HUES6 (cell line): ENCODE measurements around the gene CA5A.

Experiments used
- H3K27ac ChIP-seq: 2 replicates; pipeline ENCODE4 v1.7.0; 2013; ENCODE audit warnings: low read depth, mild to moderate bottlenecking, low read length, inconsistent platforms
- H3K27me3 ChIP-seq: 2 replicates; pipeline ENCODE4 v1.6.1; 2013; ENCODE audit warnings: low read length; ENCODE audit not compliant: control insufficient read depth, insufficient read depth
- H3K36me3 ChIP-seq: 2 replicates; pipeline ENCODE4 v1.6.1; 2013; ENCODE audit warnings: low read length; ENCODE audit not compliant: control insufficient read depth, insufficient read depth
- H3K4me1 ChIP-seq: 2 replicates; pipeline ENCODE4 v1.6.1; 2013; ENCODE audit warnings: low read length; ENCODE audit not compliant: control insufficient read depth, insufficient read depth
- H3K4me3 ChIP-seq: 2 replicates; pipeline ENCODE4 v1.5.1; 2013; ENCODE audit warnings: low read depth, low read length
- H3K9ac ChIP-seq: one replicate; pipeline ENCODE4 v1.6.1; 2013; ENCODE audit warnings: mild to moderate bottlenecking, low read length
- H3K9me3 ChIP-seq: 2 replicates; pipeline ENCODE4 v1.6.1; 2013; ENCODE audit warnings: low read depth, low read length; ENCODE audit not compliant: control insufficient read depth, insufficient read depth

CA5A gene

DNA sequence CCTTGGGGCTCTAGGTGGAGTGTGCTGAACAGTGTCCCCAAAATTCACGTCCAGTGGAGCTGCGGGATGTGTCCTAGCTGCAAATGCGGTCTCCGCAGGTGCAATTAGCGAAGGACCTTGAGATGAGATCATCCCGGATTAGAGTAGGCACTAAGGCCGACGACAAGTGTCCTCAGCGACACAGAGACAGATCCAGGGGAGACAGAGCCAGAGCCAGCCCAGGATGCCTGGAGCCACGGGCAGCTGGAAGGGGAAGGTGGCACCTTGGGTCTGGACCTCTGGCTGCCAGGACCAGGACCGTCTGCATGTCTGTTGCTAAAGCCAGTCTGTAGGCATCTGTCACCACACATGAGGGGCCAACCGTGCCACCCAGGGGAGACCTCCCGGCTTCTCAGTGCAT is 91.5 kb downstream of the CA5A start:
- Histone ChIP-seq H3K4me3 (no peak overlapping the region), H3K36me3 (peaks cover 94% of the 10 kb centered on the region), H3K9me3 (no peaks in the 10 kb centered on the region), H3K4me1 (peaks cover 18% of the 10 kb centered on the region; the same call in 1 of the 2 replicates), H3K9ac (no peak overlapping the region), H3K27ac (no peak overlapping the region), H3K27me3 (no peaks in the 10 kb centered on the region)

DNA sequence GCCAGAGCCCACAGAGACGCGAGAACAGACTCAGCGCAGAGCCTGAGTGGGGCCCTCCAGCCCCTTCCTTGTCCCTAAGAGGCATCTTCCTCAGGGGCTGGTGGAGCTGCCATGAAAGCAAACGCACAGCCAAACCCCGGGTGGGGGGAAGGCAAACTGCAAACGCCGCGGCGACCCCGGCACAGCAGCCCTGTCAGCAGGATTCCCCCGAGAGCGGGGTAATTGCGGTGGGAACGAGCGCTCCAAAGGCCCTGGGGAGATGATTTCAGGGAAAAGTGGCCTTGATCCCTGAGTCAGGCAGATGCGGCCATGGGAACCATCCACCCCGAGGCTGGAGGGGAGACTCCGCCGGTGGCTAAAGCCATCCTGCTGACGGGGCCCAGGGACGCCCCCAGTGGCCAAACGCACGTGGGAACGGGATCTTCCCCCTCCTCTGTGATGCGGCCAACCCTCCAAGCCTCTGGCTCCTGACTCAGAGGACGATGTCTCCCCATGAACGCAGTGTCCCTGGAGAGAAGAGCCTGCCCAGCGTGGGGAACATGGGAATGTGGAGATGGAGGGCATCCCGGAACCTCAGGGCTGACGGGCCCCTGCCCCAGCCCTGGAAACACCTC is 92.1 kb downstream of the CA5A start:
- Histone ChIP-seq H3K9me3 (no peaks in the 10 kb centered on the region), H3K36me3 (peaks cover 94% of the 10 kb centered on the region), H3K4me1 (peaks cover 18% of the 10 kb centered on the region; the same call in 1 of the 2 replicates), H3K27me3 (no peaks in the 10 kb centered on the region), H3K27ac (no peak overlapping the region), H3K4me3 (no peak overlapping the region), H3K9ac (no peak overlapping the region)

DNA sequence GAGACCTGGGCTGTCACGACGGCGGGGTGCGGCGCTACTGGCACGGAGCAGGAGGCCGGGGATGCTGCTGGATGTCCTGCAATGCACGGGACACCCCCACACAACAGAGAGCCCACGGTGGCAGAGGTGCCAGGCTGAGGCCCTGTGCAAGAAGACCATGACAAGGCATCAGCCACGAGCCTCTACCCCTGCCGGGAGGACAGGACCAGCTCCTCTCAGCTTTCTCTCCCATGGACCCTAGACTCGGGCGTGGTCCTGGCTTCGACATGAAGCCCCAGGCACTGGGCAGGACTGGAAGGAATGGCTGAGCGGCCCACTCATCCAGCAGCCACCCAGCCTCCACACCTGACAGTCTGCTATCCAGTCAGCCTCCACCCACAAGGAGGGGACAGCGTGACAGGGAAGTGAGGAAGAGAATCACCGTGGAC is 92.6 kb downstream of the CA5A start:
- H3K4me1 ChIP-seq: peaks cover 17% of the 10 kb centered on the region; the same call in 1 of the 2 replicates
- H3K27me3 ChIP-seq: no peaks in the 10 kb centered on the region
- no peak overlapping the region for H3K4me3 ChIP-seq
- peaks cover 94% of the 10 kb centered on the region for H3K36me3 ChIP-seq
- H3K9me3 ChIP-seq: no peaks in the 10 kb centered on the region
- no peak overlapping the region for H3K27ac ChIP-seq
- no peak overlapping the region for H3K9ac ChIP-seq

DNA sequence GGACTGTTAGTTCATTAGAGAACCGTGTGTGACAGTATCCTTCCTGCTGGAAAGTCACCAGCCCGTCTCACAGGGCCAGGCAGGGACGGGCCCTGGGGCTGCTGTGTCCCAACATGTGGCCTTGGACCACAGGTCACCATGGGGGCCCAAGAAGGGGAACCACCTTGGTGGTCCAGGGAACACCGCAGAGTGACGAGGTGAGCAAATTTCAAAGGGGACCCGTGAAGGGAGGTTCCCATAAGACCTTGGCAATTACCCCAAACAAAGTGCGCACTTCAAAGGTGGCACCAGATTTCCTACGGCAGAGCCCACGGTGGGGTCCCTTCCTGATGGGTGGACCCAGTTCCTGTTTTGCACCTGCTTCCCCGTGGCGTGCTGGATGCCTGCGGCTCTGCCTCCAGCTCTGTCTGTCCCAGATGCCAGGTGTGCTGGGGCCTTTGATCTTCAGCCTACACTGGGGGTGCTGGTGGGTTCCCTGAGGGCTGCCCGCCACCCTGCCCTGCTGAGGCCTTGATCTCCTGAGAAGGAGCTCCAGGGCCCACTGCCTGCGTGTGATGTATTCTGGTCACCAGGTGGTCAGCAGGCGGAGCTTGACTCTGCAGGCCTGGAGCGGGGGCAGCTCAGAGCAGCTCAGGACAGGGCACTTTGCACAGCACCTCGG is 94.0 kb downstream of the CA5A start:
- H3K36me3 ChIP-seq: peaks cover 95% of the 10 kb centered on the region
- H3K27ac ChIP-seq: no peak overlapping the region
- no peak overlapping the region for H3K9ac ChIP-seq
- no peaks in the 10 kb centered on the region for H3K27me3 ChIP-seq
- H3K4me3 ChIP-seq: no peak overlapping the region
- peaks cover 9% of the 10 kb centered on the region; the same call in 1 of the 2 replicates for H3K4me1 ChIP-seq
- H3K9me3 ChIP-seq: no peaks in the 10 kb centered on the region

DNA sequence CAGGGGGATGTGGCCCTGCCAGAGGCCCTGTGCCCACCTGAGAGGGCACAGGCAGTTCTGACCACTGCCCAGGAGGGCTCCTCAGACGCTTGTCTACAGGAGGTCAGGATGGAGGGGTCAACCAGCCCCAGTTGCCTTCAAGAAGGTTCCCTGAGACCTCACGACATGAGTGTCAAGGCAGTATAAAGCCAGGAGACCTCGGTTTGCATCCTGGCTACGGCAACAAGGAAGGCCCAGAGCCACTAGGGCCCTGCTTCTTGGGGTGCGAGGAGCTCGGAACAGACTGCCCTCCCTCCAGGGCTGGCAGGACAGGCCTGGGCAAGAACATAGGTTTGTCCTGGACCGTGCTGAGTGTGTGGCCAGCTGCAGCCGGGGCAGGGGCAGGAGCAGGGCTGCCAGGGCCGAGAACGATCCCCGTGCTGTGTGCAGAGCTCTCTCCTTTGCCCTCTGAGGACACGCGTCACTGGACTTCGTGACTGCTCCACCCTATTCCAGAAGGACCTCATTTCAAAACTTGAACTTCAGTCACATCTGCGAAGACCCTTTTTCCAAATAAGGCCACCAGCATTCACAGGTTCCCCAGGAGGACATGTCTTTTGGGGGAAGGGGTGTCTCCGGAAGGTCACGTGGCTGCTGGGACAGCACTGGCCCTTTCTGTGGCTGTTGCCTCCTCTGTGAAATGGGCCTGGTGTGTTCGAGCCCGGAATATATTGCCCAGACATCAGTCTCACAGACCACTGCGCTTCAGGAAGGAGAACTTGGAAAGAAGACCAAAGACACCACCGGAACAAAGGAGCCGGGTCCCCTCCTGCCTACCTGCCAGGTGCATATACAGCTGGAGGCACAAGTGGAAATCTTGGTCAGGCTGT is 94.8 kb downstream of the CA5A start:
- no peaks in the 10 kb centered on the region for H3K27me3 ChIP-seq
- H3K27ac ChIP-seq: no peak overlapping the region
- peaks cover 95% of the 10 kb centered on the region for H3K36me3 ChIP-seq
- H3K4me3 ChIP-seq: no peak overlapping the region
- H3K4me1 ChIP-seq: peaks cover 9% of the 10 kb centered on the region; the same call in 1 of the 2 replicates
- no peaks in the 10 kb centered on the region for H3K9me3 ChIP-seq
- H3K9ac ChIP-seq: no peak overlapping the region

DNA sequence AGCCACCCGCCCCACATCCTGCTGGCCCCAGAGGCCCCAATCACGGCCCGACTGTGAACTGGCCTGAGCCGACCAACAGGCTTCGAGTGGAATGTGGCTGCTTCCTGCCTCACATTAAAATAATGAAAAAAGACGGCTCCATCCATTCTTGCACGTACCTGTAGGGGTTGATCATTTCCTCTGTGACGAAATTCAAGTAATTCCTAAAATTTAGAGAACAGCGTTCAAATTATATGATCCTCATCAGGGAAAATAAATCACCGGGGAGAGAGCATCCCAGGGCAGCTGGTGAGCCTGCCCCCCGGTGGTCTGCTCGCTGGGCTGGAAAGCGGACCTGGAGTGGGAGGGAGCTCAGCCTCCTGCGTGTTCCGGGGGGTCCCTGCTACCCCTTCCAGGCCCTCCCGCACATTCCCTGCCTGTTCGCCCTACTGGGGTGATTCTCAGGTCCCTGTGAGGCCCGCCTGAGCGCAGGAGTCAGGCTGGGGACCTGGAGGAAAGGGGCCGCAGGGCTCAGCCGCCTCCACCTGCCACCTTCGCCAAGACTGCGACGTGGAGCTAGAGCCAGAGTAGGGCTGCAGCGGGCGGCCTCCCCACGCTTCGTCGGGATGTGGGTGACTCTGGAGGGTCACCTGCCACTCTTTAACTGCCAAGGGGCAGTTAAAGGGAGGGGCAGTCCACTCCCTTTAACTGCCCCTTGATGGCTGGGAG is 95.9 kb downstream of the CA5A start:
- Histone ChIP-seq H3K36me3 (peaks cover 96% of the 10 kb centered on the region), H3K9ac (no peak overlapping the region), H3K27me3 (no peaks in the 10 kb centered on the region), H3K27ac (no peak overlapping the region), H3K4me1 (peaks cover 9% of the 10 kb centered on the region; the same call in 1 of the 2 replicates), H3K4me3 (no peak overlapping the region), H3K9me3 (no peaks in the 10 kb centered on the region)

DNA sequence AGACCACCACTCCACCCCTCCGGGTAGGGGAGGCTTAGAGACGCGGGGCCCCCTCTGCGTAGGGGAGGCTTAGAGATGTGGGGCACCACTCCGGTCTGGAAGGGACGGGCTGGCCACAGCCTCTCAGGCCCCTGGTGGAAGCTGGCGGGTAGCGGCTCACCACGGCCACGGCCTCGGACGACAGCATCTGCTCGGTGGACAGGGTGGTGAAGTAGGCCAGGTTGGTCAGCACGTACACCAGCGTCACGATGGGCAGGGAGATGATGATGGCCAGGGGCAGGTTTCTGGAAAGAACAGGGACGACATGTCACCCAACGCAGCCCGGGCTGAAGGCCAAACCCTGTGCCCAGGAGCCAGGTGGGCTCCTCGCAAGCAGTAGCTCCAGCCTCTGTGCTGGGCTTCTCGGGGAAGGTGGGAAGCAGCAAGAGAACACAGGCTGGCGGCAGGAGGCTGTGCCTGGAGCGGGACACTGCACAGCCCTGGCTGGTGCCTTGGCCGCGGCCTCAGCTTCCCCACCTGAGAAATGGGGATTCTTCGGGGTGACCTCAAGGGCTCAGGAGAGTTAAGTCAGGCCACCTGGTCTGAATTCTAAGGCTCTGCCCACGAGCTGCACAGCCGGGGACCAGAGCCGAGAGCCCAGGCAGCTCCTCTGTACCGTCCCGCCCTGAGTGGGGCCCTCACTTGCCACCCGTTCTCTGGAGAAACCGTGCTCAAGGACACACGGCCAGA is 96.6 kb downstream of the CA5A start:
- no peaks in the 10 kb centered on the region for H3K27me3 ChIP-seq
- no peak overlapping the region for H3K9ac ChIP-seq
- H3K4me1 ChIP-seq: peaks cover 9% of the 10 kb centered on the region; the same call in 1 of the 2 replicates
- peaks cover 97% of the 10 kb centered on the region for H3K36me3 ChIP-seq
- no peak overlapping the region for H3K4me3 ChIP-seq
- H3K9me3 ChIP-seq: no peaks in the 10 kb centered on the region
- no peak overlapping the region for H3K27ac ChIP-seq

DNA sequence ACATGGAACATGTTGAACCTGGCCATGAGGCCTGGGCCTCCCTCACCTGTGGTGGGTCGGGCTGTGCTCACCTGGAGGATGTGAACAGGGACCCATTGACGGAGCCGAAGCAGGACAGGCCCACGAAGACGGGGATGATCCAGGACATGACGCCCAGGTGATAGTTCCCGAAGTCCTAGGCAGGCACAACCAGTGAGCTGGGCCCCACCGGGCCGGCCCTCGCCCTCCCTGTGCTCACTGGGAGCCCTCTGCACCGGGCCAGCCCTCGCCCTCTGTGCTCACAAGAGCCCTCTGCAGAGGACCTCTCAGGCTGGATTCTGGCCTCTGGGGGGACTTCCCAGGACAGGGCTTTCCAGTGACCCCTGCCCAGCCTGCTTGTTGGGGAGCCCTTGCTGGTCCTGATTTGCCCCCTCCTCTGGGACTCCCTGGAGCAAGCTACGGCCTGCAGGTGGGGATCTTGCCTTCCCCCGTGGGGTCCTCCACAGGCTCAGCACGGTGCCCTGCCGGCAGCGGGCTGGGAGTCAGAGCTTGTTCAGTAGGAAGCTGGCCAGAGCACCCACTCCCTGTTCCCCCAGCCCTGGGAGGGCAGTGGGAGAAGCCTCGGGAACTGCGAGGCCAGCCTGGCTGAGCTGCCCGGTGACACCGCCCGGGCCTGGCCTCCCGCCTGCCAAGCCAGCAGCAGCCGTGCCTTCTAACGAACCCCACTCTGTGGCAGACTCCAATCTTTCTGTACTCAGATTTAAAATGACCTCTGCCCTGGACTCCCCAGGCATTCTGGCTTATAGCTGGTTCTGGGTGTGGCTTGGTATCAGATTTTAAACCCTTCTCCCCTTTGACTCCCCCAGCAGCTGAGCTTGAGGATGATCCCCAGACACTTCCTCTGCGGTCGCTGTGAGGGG is 97.4 kb downstream of the CA5A start:
- H3K4me3 ChIP-seq: no peak overlapping the region
- H3K4me1 ChIP-seq: peaks cover 5% of the 10 kb centered on the region; the same call in 1 of the 2 replicates
- H3K27me3 ChIP-seq: no peaks in the 10 kb centered on the region
- no peak overlapping the region for H3K9ac ChIP-seq
- 0 out of 2 replicates have a peak overlapping the region, but pooled peaks have one; percentile 2 for H3K27ac ChIP-seq
- H3K36me3 ChIP-seq: peaks cover 98% of the 10 kb centered on the region
- no peaks in the 10 kb centered on the region for H3K9me3 ChIP-seq
